ENCODE data around the gene PTPRJ. TPM values are rescaled to one million over a fixed set of nuclear protein-coding genes. Genes with fewer than 3 reads are reported as not detected.

The PTPRJ gene
- total and polyA plus RNA-seq, 9 of the 15 experiments (the other 6 are each of a cell fraction or from before 2014, with no cell fraction given): 0.56 to 10.7 (median 4.8) TPM

- TF ChIP-seq ZFPM2 (CRISPR knock-in tag; IDR thresholded peaks at IDR 0.05) (no peak), TFAP4 (CRISPR knock-in tag; IDR thresholded peaks at IDR 0.05; ENCODE audit: borderline replicate concordance) (no peak), CHD2 (IDR thresholded peaks at IDR 0.05; ENCODE audit: low read depth, low read length) (no peak)
Measured at GRCh38 chr11:48164836-48165235, 184.5 kb downstream of the PTPRJ start (continued).

GRCh38 chr11:48165426-48165825 lies 185.1 kb downstream of the PTPRJ start:
- Histone ChIP-seq H2AFZ (ENCODE audit: low read depth, low read length) (no peak overlapping the region), H4K20me1 (replicated peaks; ENCODE audit: control insufficient read depth, insufficient read depth, low read length) (no peaks in the 10 kb centered on the region), H3K9ac (ENCODE audit: insufficient read depth in 1 of 2, low read depth in 2 of 2, low read length in 2 of 2) (no peak overlapping the region), H3K36me3 (ENCODE audit: control insufficient read depth, insufficient read depth, low read length) (peaks cover 3% of the 10 kb centered on the region; the same call in 1 of the 3 replicates), H3K27ac (ENCODE audit: extremely low read depth, low read depth, low read length) (no peak overlapping the region), H3K79me2 (ENCODE audit: control insufficient read depth, insufficient read depth, low read length) (no peaks in the 10 kb centered on the region), H3K9me3 (replicated peaks; ENCODE audit: control insufficient read depth, insufficient read depth, low read depth, low read length) (no peaks in the 10 kb centered on the region), H3K4me1 (replicated peaks in 1 of 2; ENCODE audit: control insufficient read depth in 2 of 2, insufficient read depth in 2 of 2, low read length in 2 of 2) (no peaks in the 10 kb centered on the region; a peak in 2 of 5 replicates), H3K4me2 (ENCODE audit: insufficient read depth, low read length) (no peak overlapping the region), H3K9me1 (ENCODE audit: control insufficient read depth, insufficient read depth, low read length) (no peaks in the 10 kb centered on the region), H3K4me3 (no peak overlapping the region), H3K27me3 (ENCODE audit: control insufficient read depth in 2 of 2, insufficient read depth in 2 of 2, low read length in 2 of 2) (no peaks in the 10 kb centered on the region)
- no TSS peak for BruUV-seq (replicated peaks)
- in situ Hi-C loops (cut with MboI): no loop called here
- POLR2A ChIA-PET: no interaction called here
- ATAC-seq (no peak), FAIRE-seq (no peak), DNase-seq (ENCODE audit: extremely low read depth in 1 of 4, low spot score in 3 of 4) (no peak)
- intact Hi-C loops (cut with micrococcal nuclease): no loop called here
- WGBS (ENCODE audit: insufficient coverage, low coverage, missing lambda C conversion rate): 3% methylated on average over 3 of the region's 3 CpGs
- CTCF ChIA-PET (ENCODE audit: low intra/inter-chr PET ratio): no interaction called here
- TF ChIP-seq SP2 (IDR thresholded peaks at IDR 0.05; ENCODE audit: extremely low read depth, low read depth, low read length, poor library complexity, severe bottlenecking) (no peak), ASH1L (IDR thresholded peaks at IDR 0.05; ENCODE audit: borderline replicate concordance, low read depth, partially characterized antibody) (no peak), NONO (IDR thresholded peaks at IDR 0.05; ENCODE audit: low read depth in 2 of 2, low read length in 1 of 2) (no peak), SMAD3 (CRISPR knock-in tag; conservative IDR thresholded peaks at IDR 0.05) (no peak), THRB (CRISPR knock-in tag; conservative IDR thresholded peaks at IDR 0.05) (no peak), ZBTB11 (CRISPR knock-in tag; IDR thresholded peaks at IDR 0.05) (no peak), MTF1 (CRISPR knock-in tag; IDR thresholded peaks at IDR 0.05; ENCODE audit: borderline replicate concordance) (no peak), LARP7 (IDR thresholded peaks at IDR 0.05) (no peak), SMAD2 (IDR thresholded peaks at IDR 0.05; ENCODE audit: low read depth, low read length) (no peak), ZNF41 (CRISPR knock-in tag; conservative IDR thresholded peaks at IDR 0.05) (no peak), MAFG (tag; conservative IDR thresholded peaks at IDR 0.05) (no peak), IRF9 (tag; IDR thresholded peaks at IDR 0.05) (no peak)

Data from K562 (cell line).